K562 (cell line): ENCODE results near the gene SOS1. TPM values are rescaled to one million over a fixed set of nuclear protein-coding genes. Genes with fewer than 3 reads are reported as not detected.

Experiments
- DEAF1 ChIP-seq: fragments of 450-650 bp; formaldehyde crosslinking; IDR thresholded peaks from 2 replicates; pipeline ENCODE4 v1.4.0; 2020; ENCODE audit warnings: mild to moderate bottlenecking, moderate library complexity
- HIVEP1 ChIP-seq: fragments of 250-450 bp; sonication (Bioruptor Pico); IDR thresholded peaks from 2 replicates; pipeline ENCODE4 v1.4.0; 2020; ENCODE audit warnings: mild to moderate bottlenecking
- KLF6 ChIP-seq: fragments of 250-450 bp; sonication (Bioruptor Pico); IDR thresholded peaks from 2 replicates; pipeline ENCODE4 v1.4.0; 2020; ENCODE audit warnings: mild to moderate bottlenecking, moderate library complexity, borderline replicate concordance
- MNT ChIP-seq, 2 experiments: fragments of 450-650 bp; conservative IDR thresholded peaks; 2 replicates each; pipeline ENCODE4 v1.6.1; 2017; ENCODE audit warnings: mild to moderate bottlenecking in 2 of 2, moderate library complexity in 2 of 2
- NR4A1 ChIP-seq, 2 experiments: fragments of 250-450 bp in 1 of 2; fragments of 450-650 bp in 1 of 2; sonication (Bioruptor Pico) in 1 of 2; IDR thresholded peaks; 2 replicates each; pipeline versions ENCODE4 v1.4.0 to v1.6.1; 2016 to 2020; ENCODE audit warnings: mild to moderate bottlenecking in 2 of 2, missing compliant biosample characterization in 1 of 2, missing genetic modification characterization in 1 of 2, moderate library complexity in 1 of 2
- RBBP5 ChIP-seq: fragments of 200-600 bp; sonication (generic); IDR thresholded peaks from 2 replicates; pipeline ENCODE4 v1.6.1; 2012; ENCODE audit warnings: borderline replicate concordance, mild to moderate bottlenecking, low read length, control low read depth, inconsistent platforms; ENCODE audit not compliant: insufficient read depth, poor library complexity, severe bottlenecking
- SMAD1 ChIP-seq: fragments of 150-350 bp; IDR thresholded peaks from 2 replicates; pipeline ENCODE4 v1.6.1; 2014; ENCODE audit warnings: low read length, low read depth; ENCODE audit not compliant: partially characterized antibody
- polyA plus RNA-seq, 8 experiments: library from polyadenylated mRNA; depleted of rRNA in 4 of 8; stranded (reverse) in 5 of 8; unstranded in 3 of 8; fragments of >200 nt; fragmentation: Nextera tagmentation in 2 of 8; fragmentation: Illumina TruSeq in 1 of 8; extraction: Ambion mirVana in 2 of 8; extraction: Trizol in 1 of 8; gene quantifications; 2 replicates each; pipeline versions ENCODE4 v1.2.1 to v1.2.3, GENCODE V29; 2011 to 2014; ENCODE audit warnings: inconsistent platforms in 1 of 8, missing spikeins in 1 of 8
- total RNA-seq, 7 experiments: library from RNA; depleted of rRNA in 6 of 7; stranded (reverse); fragments of >200 nt in 6 of 7; fragmentation: Illumina TruSeq in 2 of 7; extraction: Trizol in 2 of 7; gene quantifications; 2 replicates each; pipeline versions ENCODE4 v1.2.1 to v1.2.3, GENCODE V29; 2011 to 2021; ENCODE audit warnings: low replicate concordance in 1 of 7

SOS1 gene
- total and polyA plus RNA-seq, 9 of the 15 experiments (the other 6 are each of a cell fraction or from before 2014, with no cell fraction given), result 2.5 to 27.1 (median 16.3) TPM

GRCh38 chr2:39121523-39122063 is 742 bp upstream of the SOS1 start (continued):
- TF ChIP-seq DEAF1 (CRISPR knock-in tag) (peak; percentile 34; the same call in 1 of the 2 replicates), RBBP5 (no peak), KLF6 (CRISPR knock-in tag) (no peak), SMAD1 (no peak), MNT (conservative IDR thresholded peaks at IDR 0.05) (0 out of 4 replicates have a peak, but pooled peaks have one; percentile 6 to 42), NR4A1 (CRISPR knock-in tag; IDR thresholded peaks at IDR 0.05) (no peak), NR4A1 (tag; IDR thresholded peaks at IDR 0.05) (no peak), HIVEP1 (CRISPR knock-in tag) (no peak)
